OCI-LY1 (cell line): ENCODE data around the gene APLP1.

Experiments
- H2AFZ ChIP-seq: fragments of 200-600 bp; sonication (generic), shearing (Covaris generic); 2 replicates; pipeline ENCODE4 v1.6.0; 2014; ENCODE audit warnings: antibody characterized with exemption, mild to moderate bottlenecking, low read length
- H3F3A ChIP-seq: fragments of 200-600 bp; sonication (generic), shearing (Covaris generic); 2 replicates; pipeline ENCODE4 v1.6.0; 2014; ENCODE audit warnings: mild to moderate bottlenecking, antibody characterized with exemption, low read length, moderate library complexity; ENCODE audit not compliant: insufficient read depth
- H3K27ac ChIP-seq: fragments of 200-600 bp; sonication (generic); 2 replicates; pipeline ENCODE4 v1.5.1; 2014; ENCODE audit warnings: low read length, mixed run types, mild to moderate bottlenecking, low read depth; ENCODE audit not compliant: poor library complexity, severe bottlenecking
- H3K27me3 ChIP-seq: fragments of 200-600 bp; sonication (generic); 2 replicates; pipeline ENCODE4 v1.6.0; 2014; ENCODE audit warnings: antibody characterized with exemption, mild to moderate bottlenecking, low read length, moderate library complexity; ENCODE audit not compliant: insufficient read depth
- H3K36me3 ChIP-seq: fragments of 200-600 bp; sonication (generic); 2 replicates; pipeline ENCODE4 v1.6.1; 2014; ENCODE audit warnings: mild to moderate bottlenecking, antibody characterized with exemption, low read length, moderate library complexity, mixed read lengths; ENCODE audit not compliant: insufficient read depth
- H3K4me1 ChIP-seq: fragments of 200-600 bp; sonication (generic); 2 replicates; pipeline ENCODE4 v1.5.1; 2014; ENCODE audit warnings: mild to moderate bottlenecking, low read length, moderate library complexity; ENCODE audit not compliant: insufficient read depth, severe bottlenecking
- H3K4me2 ChIP-seq: fragments of 200-600 bp; sonication (generic), shearing (Covaris generic); 2 replicates; pipeline ENCODE4 v1.6.1; 2014; ENCODE audit warnings: low read length
- H3K4me3 ChIP-seq: fragments of 200-600 bp; sonication (generic); 2 replicates; pipeline ENCODE4 v1.5.1; 2014; ENCODE audit warnings: low read length, low read depth, mild to moderate bottlenecking, mixed read lengths; ENCODE audit not compliant: poor library complexity, severe bottlenecking
- H3K79me2 ChIP-seq: fragments of 200-600 bp; shearing (Covaris generic); 2 replicates; pipeline ENCODE4 v1.6.1; 2016; ENCODE audit warnings: mixed run types, low read length, mixed read lengths; ENCODE audit not compliant: insufficient read depth
- H3K9ac ChIP-seq: fragments of 200-600 bp; sonication (generic), shearing (Covaris generic); 2 replicates; pipeline ENCODE4 v1.6.1; 2014; ENCODE audit warnings: mild to moderate bottlenecking, low read length, mixed read lengths
- H3K9me2 ChIP-seq: fragments of 200-600 bp; sonication (generic), shearing (Covaris generic); 2 replicates; pipeline ENCODE4 v1.6.1; 2014; ENCODE audit warnings: low read depth, mild to moderate bottlenecking, low read length, mixed read lengths
- H3K9me3 ChIP-seq: fragments of 200-600 bp; shearing (Covaris generic); 2 replicates; pipeline ENCODE4 v1.6.1; 2014; ENCODE audit warnings: low read length, mixed read lengths
- H4K20me1 ChIP-seq: fragments of 200-600 bp; sonication (generic), shearing (Covaris generic); 2 replicates; pipeline ENCODE4 v1.6.0; 2016; ENCODE audit warnings: mild to moderate bottlenecking, low read length; ENCODE audit not compliant: insufficient read depth
- CTCF ChIP-seq: fragments of 200-600 bp; sonication (generic), shearing (Covaris generic); IDR thresholded peaks from 2 replicates; pipeline ENCODE4 v1.5.1; 2017; ENCODE audit warnings: mild to moderate bottlenecking, antibody characterized with exemption, low read length, moderate library complexity, mixed read lengths
- EZH2 ChIP-seq: fragments of 200-600 bp; sonication (generic), shearing (Covaris generic); IDR thresholded peaks from 2 replicates; pipeline ENCODE4 v1.8.0; 2017; ENCODE audit warnings: borderline replicate concordance, mixed run types, mild to moderate bottlenecking, antibody characterized with exemption, low read length, moderate library complexity, mixed read lengths

APLP1 gene

DNA sequence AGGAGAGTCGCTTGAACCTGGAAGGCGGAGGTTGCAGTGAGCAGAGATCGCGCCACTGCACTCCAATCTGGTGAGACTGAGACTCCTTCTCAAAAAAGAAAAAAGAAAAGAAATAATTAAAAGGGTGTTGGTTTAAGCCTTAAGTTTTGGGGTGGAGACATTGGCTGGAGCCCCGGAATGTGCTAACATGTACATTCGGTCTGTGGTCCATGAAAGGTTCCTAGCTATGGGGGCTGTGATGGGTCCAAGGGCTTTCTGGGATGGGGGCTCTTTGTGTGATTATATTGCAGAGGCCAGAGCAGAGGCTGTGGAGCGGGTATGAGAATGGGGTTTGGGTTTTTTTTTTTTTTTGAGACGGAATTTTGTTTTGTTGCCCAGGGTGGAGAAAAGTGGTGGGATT lies 17.5 kb downstream of the APLP1 start:
- no peak overlapping the region for H2AFZ ChIP-seq
- no peak overlapping the region for H3K27ac ChIP-seq
- peaks cover 4% of the 10 kb centered on the region; the same call in 1 of the 2 replicates for H3F3A ChIP-seq
- H3K4me3 ChIP-seq = no peak overlapping the region
- peaks cover 42% of the 10 kb centered on the region for H3K36me3 ChIP-seq
- no peaks in the 10 kb centered on the region for H4K20me1 ChIP-seq
- H3K9me3 ChIP-seq = no peaks in the 10 kb centered on the region
- TF ChIP-seq CTCF (no peak), EZH2 (no peak)
- H3K4me1 ChIP-seq = peaks cover 5% of the 10 kb centered on the region
- H3K27me3 ChIP-seq = no peaks in the 10 kb centered on the region
- H3K9ac ChIP-seq = no peak overlapping the region
- H3K79me2 ChIP-seq = no peaks in the 10 kb centered on the region
- H3K9me2 ChIP-seq = no peaks in the 10 kb centered on the region
- H3K4me2 ChIP-seq = no peak overlapping the region

- H3K27ac ChIP-seq = no peak overlapping the region
Measured at GRCh38 chr19:35887197-35887596, 18.8 kb downstream of the APLP1 start.

DNA sequence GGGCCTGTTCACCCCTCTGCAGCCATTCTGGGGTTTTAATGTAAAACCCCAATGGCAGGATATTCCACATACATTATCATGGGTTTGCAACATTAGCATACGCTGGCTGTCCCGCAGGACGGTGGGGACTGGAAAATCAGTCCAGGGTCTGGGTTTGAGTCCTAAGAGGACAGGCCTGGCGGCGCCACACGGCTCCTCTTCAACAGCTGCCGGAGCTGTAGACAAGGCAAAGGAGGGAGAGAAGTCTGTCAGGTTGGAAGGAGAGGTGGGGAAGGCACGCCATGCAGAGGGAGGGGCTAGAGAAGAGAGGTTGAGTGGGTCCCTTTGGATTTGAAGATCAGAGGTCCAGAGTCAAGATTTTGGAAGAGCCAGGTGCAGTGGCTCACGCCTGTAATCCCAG lies 20.0 kb downstream of the APLP1 start:
- no peak overlapping the region for H3K4me2 ChIP-seq
- H3K4me1 ChIP-seq = no peaks in the 10 kb centered on the region
- H3K27me3 ChIP-seq = no peaks in the 10 kb centered on the region
- no peak overlapping the region for H3K9ac ChIP-seq
- no peaks in the 10 kb centered on the region for H3K9me3 ChIP-seq
- no peaks in the 10 kb centered on the region for H3K79me2 ChIP-seq
- no peak overlapping the region for H3K27ac ChIP-seq
- TF ChIP-seq CTCF = no peak
- no peak for TF ChIP-seq EZH2
- H3K9me2 ChIP-seq = no peaks in the 10 kb centered on the region
- H4K20me1 ChIP-seq = no peaks in the 10 kb centered on the region
- H3F3A ChIP-seq = no peaks in the 10 kb centered on the region
- H3K4me3 ChIP-seq = no peak overlapping the region
- H2AFZ ChIP-seq = no peak overlapping the region
- H3K36me3 ChIP-seq = peaks cover 59% of the 10 kb centered on the region

More at GRCh38 chr19:35887197-35887596, 18.8 kb downstream of the APLP1 start:
- TF ChIP-seq CTCF (no peak), EZH2 (no peak)
- Histone ChIP-seq H3K4me2 (no peak overlapping the region), H3K9me3 (no peaks in the 10 kb centered on the region), H3K36me3 (peaks cover 48% of the 10 kb centered on the region), H3K79me2 (no peaks in the 10 kb centered on the region), H3K4me1 (peaks cover 5% of the 10 kb centered on the region), H3K4me3 (no peak overlapping the region), H3F3A (peaks cover 4% of the 10 kb centered on the region; the same call in 1 of the 2 replicates), H3K9ac (no peak overlapping the region), H4K20me1 (no peaks in the 10 kb centered on the region), H3K9me2 (no peaks in the 10 kb centered on the region), H2AFZ (no peak overlapping the region), H3K27me3 (no peaks in the 10 kb centered on the region)
